Liver (tissue), 9 donors: ENCODE data around the gene MT1F. TPM values are rescaled to one million over a fixed set of nuclear protein-coding genes. Genes with fewer than 3 reads are reported as not detected.

Source experiments
- DNase-seq: peaks from one replicate; pipeline ENCODE4 v3.0.0-alpha.2; 2017; ENCODE audit warnings: low spot score
- H3K27ac ChIP-seq, 2 donors: one replicate each; pipeline ENCODE4 v1.7.0; 2013; ENCODE audit warnings: inconsistent platforms in 2 of 2, low read length in 2 of 2, control low read depth in 1 of 2, low read depth in 1 of 2, mild to moderate bottlenecking in 1 of 2
- H3K27me3 ChIP-seq, 4 donors: one replicate each; pipeline versions ENCODE4 v1.6.1 to v1.7.0; 2013; ENCODE audit warnings: low read length in 3 of 4, inconsistent platforms in 1 of 4, mild to moderate bottlenecking in 1 of 4, moderate library complexity in 1 of 4; ENCODE audit not compliant: control insufficient read depth in 4 of 4, insufficient read depth in 4 of 4
- H3K36me3 ChIP-seq, 4 donors: one replicate each; pipeline versions ENCODE4 v1.6.1 to v1.7.0; 2013; ENCODE audit warnings: low read length in 3 of 4, mild to moderate bottlenecking in 3 of 4, low read depth in 1 of 4, moderate library complexity in 1 of 4; ENCODE audit not compliant: control insufficient read depth in 4 of 4, insufficient read depth in 3 of 4
- H3K4me1 ChIP-seq, 4 donors: one replicate each; pipeline versions ENCODE4 v1.6.1 to v1.7.0; 2013; ENCODE audit warnings: low read length in 3 of 4, mild to moderate bottlenecking in 3 of 4, moderate library complexity in 1 of 4; ENCODE audit not compliant: control insufficient read depth in 4 of 4, insufficient read depth in 4 of 4
- H3K4me3 ChIP-seq, 3 donors: one replicate each; pipeline versions ENCODE4 v1.6.1 to v1.7.0; 2013; ENCODE audit warnings: low read length in 3 of 3, control low read depth in 1 of 3, low read depth in 1 of 3, mild to moderate bottlenecking in 1 of 3
- H3K9ac ChIP-seq, 2 donors: one replicate each; pipeline ENCODE4 v1.7.0; 2013; ENCODE audit warnings: low read length in 2 of 2, mild to moderate bottlenecking in 2 of 2, moderate library complexity in 2 of 2, control low read depth in 1 of 2, low read depth in 1 of 2
- H3K9me3 ChIP-seq, 4 donors: one replicate each; pipeline versions ENCODE4 v1.6.1 to v1.7.0; 2013; ENCODE audit warnings: low read length in 3 of 4; ENCODE audit not compliant: control insufficient read depth in 4 of 4
- EGR1 ChIP-seq, 2 donors: IDR thresholded peaks; 2 replicates each; pipeline ENCODE4 v1.6.1; 2016 to 2018; ENCODE audit warnings: antibody characterized with exemption in 2 of 2, low read depth in 2 of 2
- FOXA1 ChIP-seq: IDR thresholded peaks from 2 replicates; pipeline ENCODE4 v1.6.1; 2016; ENCODE audit warnings: antibody characterized with exemption
- FOXA2 ChIP-seq: IDR thresholded peaks from 2 replicates; pipeline ENCODE4 v1.6.1; 2016; ENCODE audit warnings: antibody characterized with exemption
- GABPA ChIP-seq, 2 donors: IDR thresholded peaks in 1 of 2; conservative IDR thresholded peaks in 1 of 2; 2 replicates each; pipeline ENCODE4 v1.6.1; 2016; ENCODE audit warnings: antibody characterized with exemption in 2 of 2, mild to moderate bottlenecking in 1 of 2, moderate library complexity in 1 of 2
- HNF4A ChIP-seq, 2 donors: conservative IDR thresholded peaks; 2 replicates each; pipeline ENCODE4 v1.6.1; 2016; ENCODE audit warnings: antibody characterized with exemption in 2 of 2, mild to moderate bottlenecking in 2 of 2
- HNF4G ChIP-seq: IDR thresholded peaks from 2 replicates; pipeline ENCODE4 v1.6.1; 2016; ENCODE audit warnings: antibody characterized with exemption
- JUND ChIP-seq, 2 donors: IDR thresholded peaks; 2 replicates each; pipeline ENCODE4 v1.6.1; 2016; ENCODE audit warnings: antibody characterized with exemption in 2 of 2
- MAX ChIP-seq: IDR thresholded peaks from 2 replicates; pipeline ENCODE4 v1.6.1; 2016; ENCODE audit warnings: antibody characterized with exemption
- NR2F2 ChIP-seq: IDR thresholded peaks from 2 replicates; pipeline ENCODE4 v1.6.1; 2016; ENCODE audit warnings: antibody characterized with exemption
- RAD21 ChIP-seq, 2 donors: IDR thresholded peaks; 2 replicates each; pipeline ENCODE4 v1.6.1; 2016; ENCODE audit warnings: antibody characterized with exemption in 2 of 2, mild to moderate bottlenecking in 2 of 2
- REST ChIP-seq: IDR thresholded peaks from 2 replicates; pipeline ENCODE4 v1.6.1; 2016; ENCODE audit warnings: antibody characterized with exemption, mild to moderate bottlenecking
- RXRA ChIP-seq, 2 donors: IDR thresholded peaks; 2 replicates each; pipeline ENCODE4 v1.6.1; 2017 to 2018; ENCODE audit warnings: antibody characterized with exemption in 2 of 2, mild to moderate bottlenecking in 1 of 2
- SP1 ChIP-seq: IDR thresholded peaks from 2 replicates; pipeline ENCODE4 v1.6.1; 2018; ENCODE audit warnings: antibody characterized with exemption, mild to moderate bottlenecking
- TAF1 ChIP-seq: conservative IDR thresholded peaks from 2 replicates; pipeline ENCODE4 v1.6.1; 2016; ENCODE audit warnings: antibody characterized with exemption, mild to moderate bottlenecking
- YY1 ChIP-seq: IDR thresholded peaks from 2 replicates; pipeline ENCODE4 v1.6.1; 2016; ENCODE audit warnings: antibody characterized with exemption, mild to moderate bottlenecking
- WGBS: extraction: QIAGEN DNeasy Blood & Tissue Kit; methylation state at CpG from one replicate; pipeline ENCODE4 v1.1.7; 2013; 5-methylcytosine and 5-hydroxymethylcytosine counted together
- polyA plus RNA-seq, 2 donors: library from polyadenylated mRNA; stranded (reverse) in 1 of 2; unstranded in 1 of 2; fragments of 200-250 nt in 1 of 2; fragments of >200 nt in 1 of 2; fragmentation: Nextera tagmentation in 1 of 2; extraction: Ambion mirVana in 1 of 2; gene quantifications; one replicate each; pipeline versions ENCODE4 v1.2.1 to v1.2.3, GENCODE V29; 2013 to 2015
- total RNA-seq, 2 donors: library from RNA; depleted of rRNA; stranded (reverse); fragments of >200 nt; gene quantifications; one replicate each; pipeline ENCODE4 v1.2.3, GENCODE V29; 2014
- TF ChIP-seq, protein P1 (sequence below): IDR thresholded peaks from 2 replicates; pipeline ENCODE4 v1.6.1; 2016; ENCODE audit warnings: antibody characterized with exemption
- donor health status: healthy.
- donor health status: healthy.
- donor health status: healthy.
- donor health status: healthy.
- donor health status: healthy.

Gene MT1F
- total and polyA plus RNA-seq, 4 donors, result 14.2 to 895 (median 134) TPM

DNA sequence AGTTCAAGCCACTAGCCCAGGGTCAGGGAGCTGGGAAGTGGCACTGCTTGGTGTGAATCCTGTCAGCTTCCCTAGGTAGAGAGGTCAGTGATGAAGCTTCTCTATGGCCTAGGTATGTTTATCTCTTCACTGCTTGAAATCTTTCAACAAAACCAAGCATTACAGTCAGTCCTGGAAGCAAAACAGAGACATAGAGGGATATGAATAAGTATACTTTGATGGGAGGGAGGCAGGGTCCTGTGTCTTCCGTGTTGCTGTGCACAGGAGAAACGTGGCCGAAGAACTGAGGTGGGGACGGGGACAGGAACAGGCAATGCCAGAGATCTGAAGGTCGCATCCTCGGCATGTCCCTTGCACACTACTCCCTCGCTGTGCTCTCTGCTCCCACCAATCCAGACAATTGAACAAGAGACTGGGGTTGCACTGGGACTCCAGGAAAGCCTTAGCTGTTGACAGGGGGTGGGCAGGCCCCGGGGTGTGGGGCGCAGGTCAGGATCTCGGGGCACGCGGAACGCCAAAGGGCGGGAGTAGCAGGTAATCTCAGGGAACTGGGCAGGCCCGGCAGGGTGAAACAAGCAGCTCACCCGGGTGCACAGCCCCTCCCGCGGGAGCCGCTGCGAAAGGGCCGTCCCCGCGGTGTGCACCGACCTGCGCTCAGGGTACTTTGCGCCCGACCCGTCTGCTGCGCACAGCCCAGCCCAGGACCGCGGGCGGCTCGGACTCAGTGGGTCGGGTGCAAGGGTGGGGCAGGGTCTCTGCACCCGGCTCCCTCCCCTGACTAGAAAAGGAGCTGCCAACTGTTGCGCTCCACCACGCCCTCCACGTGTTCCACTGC is 11.5 kb downstream of the MT1F start, which contains the start of gene MT1H:
Gene MT1H, plus strand, starts transcription at position 810 of the 835 bp plus-strand sequence. CDS start 71 bp downstream, outside the sequence.
- TF ChIP-seq HNF4A (conservative IDR thresholded peaks at IDR 0.05), result peak; percentile 59 to 73
- TF ChIP-seq, protein P1, sequence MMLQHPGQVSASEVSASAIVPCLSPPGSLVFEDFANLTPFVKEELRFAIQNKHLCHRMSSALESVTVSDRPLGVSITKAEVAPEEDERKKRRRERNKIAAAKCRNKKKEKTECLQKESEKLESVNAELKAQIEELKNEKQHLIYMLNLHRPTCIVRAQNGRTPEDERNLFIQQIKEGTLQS, result no peak
- TF ChIP-seq FOXA1, result no peak
- TF ChIP-seq REST, result peak; percentile 21
- TF ChIP-seq RXRA (IDR thresholded peaks at IDR 0.05), result peak; percentile 49 to 74
- peak; percentile 32 for TF ChIP-seq MAX
- TF ChIP-seq YY1, result peak; percentile 29
- TF ChIP-seq SP1, result peak; percentile 91
- DNase-seq, result peak; percentile 77
- Histone ChIP-seq H3K4me3 (peak within 1 kb of the TSS; percentile 19 to 97 (median 85)), H3K4me1 (peaks cover 0 to 20% (median 10%) of the 10 kb centered on the region in 4 donors), H3K9me3 (no peaks in the 10 kb centered on the region), H3K27ac (peak within 1 kb of the TSS; percentile 90 to 94), H3K36me3 (no peaks in the 10 kb centered on the region), H3K9ac (peak within 1 kb of the TSS; percentile 31 to 78), H3K27me3 (no peaks in the 10 kb centered on the region)
- WGBS, result 15% methylated on average over 38 of the region's 38 CpGs

- no peak for DNase-seq
- 31% methylated on average over 19 of the region's 19 CpGs for WGBS
- peak overlapping the region; percentile 90 to 94 for H3K27ac ChIP-seq
- peak overlapping the region; percentile 19 to 97 (median 85) for H3K4me3 ChIP-seq
- H3K4me1 ChIP-seq, result peaks cover 0 to 20% (median 10%) of the 10 kb centered on the region in 4 donors
- no peaks in the 10 kb centered on the region for H3K9me3 ChIP-seq
- no peaks in the 10 kb centered on the region for H3K27me3 ChIP-seq
- H3K36me3 ChIP-seq, result no peaks in the 10 kb centered on the region
- TF ChIP-seq NR2F2, result no peak
- peak; percentile 15 for TF ChIP-seq SP1
- TF ChIP-seq HNF4A (conservative IDR thresholded peaks at IDR 0.05), result no peak
- peak; percentile 77 for TF ChIP-seq TAF1
- TF ChIP-seq JUND (IDR thresholded peaks at IDR 0.05), result peak in 1 of 2 donors; percentile 19
- peak overlapping the region; percentile 31 to 78 for H3K9ac ChIP-seq
Measured at GRCh38 chr16:56669840-56670619, 12.3 kb downstream of the MT1F start.

GRCh38 chr16:56670620-56670934 is 12.8 kb downstream of the MT1F start:
- H3K4me1 ChIP-seq, result peaks cover 0 to 20% (median 10%) of the 10 kb centered on the region in 4 donors
- no peak for DNase-seq
- H3K27ac ChIP-seq, result peak overlapping the region; percentile 90 to 94
- H3K9me3 ChIP-seq, result no peaks in the 10 kb centered on the region
- no peaks in the 10 kb centered on the region for H3K36me3 ChIP-seq
- H3K27me3 ChIP-seq, result no peaks in the 10 kb centered on the region
- H3K9ac ChIP-seq, result peak overlapping the region; percentile 31 to 78
- peak overlapping the region; percentile 19 to 97 (median 85) for H3K4me3 ChIP-seq
- 71% methylated on average over 2 of the region's 2 CpGs for WGBS
- TF ChIP-seq FOXA1 (no peak), SP1 (no peak), EGR1 (IDR thresholded peaks at IDR 0.05; ENCODE audit: low read depth in 2 of 2) (no peak), TAF1 (no peak), REST (no peak), JUND (IDR thresholded peaks at IDR 0.05) (no peak), RAD21 (IDR thresholded peaks at IDR 0.05) (no peak), GABPA (IDR thresholded peaks at IDR 0.05 in 1 of 2, conservative IDR thresholded peaks at IDR 0.05 in 1 of 2) (no peak), HNF4A (conservative IDR thresholded peaks at IDR 0.05) (no peak), RXRA (IDR thresholded peaks at IDR 0.05) (no peak), FOXA2 (no peak), NR2F2 (no peak), HNF4G (no peak)
